ENCODE measurements around the gene GSTA4. TPM values are rescaled to one million over a fixed set of nuclear protein-coding genes. Genes with fewer than 3 reads are reported as not detected.

The GSTA4 gene
- total and polyA plus RNA-seq, 2 of the 8 experiments (the other 6 are each of a cell fraction or from before 2014, with no cell fraction given): 13.9 to 21.6 TPM

DNA sequence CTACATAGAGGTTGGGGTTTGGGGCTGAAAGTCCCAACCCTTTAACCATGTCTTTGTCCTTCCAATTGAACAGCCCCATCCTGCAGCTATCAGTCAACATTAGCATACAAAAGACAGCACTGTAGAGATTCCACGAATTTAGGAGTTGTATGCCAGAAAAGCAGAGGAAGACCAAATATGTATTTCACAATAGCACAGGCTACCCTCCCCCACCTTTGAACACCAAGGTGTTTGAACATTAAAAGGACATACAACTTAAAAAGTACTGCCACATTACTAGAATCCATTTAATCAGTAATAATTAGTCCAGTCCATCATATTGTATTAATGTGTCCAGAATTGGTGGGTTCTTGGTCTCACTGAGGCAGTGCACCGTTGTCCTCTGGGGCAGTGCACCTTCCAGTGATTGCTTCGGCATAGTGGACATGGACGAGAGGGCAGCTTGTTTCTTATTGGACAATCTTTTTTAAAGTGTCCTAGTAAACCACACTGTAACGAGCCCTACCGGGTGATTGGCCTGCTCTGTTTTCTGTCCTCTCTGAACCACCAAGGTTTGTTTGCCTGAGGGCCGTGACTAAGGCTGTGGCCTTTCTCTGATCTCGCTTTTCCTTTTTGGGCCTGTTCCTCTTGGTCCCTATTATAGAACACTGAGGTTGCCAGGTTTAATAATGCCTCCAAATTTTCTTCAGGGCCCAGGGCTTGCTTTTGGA lies 36.4 kb downstream of the GSTA4 start:
- no peak overlapping the region for H4K91ac ChIP-seq (replicated peaks; ENCODE audit: insufficient read length, low read length)
- no peak overlapping the region for H3K18ac ChIP-seq (ENCODE audit: extremely low read depth, low read length)
- H3K14ac ChIP-seq (ENCODE audit: insufficient read length): no peak overlapping the region
- H3K4ac ChIP-seq (replicated peaks; ENCODE audit: insufficient read length, low read depth, low read length): no peak overlapping the region
- no peak overlapping the region for H3K4me2 ChIP-seq (ENCODE audit: insufficient read depth in 1 of 2, low read depth in 2 of 2, low read length in 2 of 2)
- WGBS, 2 experiments (ENCODE audit: extremely low coverage in 1 of 2, insufficient coverage in 1 of 2, insufficient read length in 1 of 2, insufficient replicate concordance in 2 of 2, low coverage in 1 of 2, low lambda C conversion rate in 2 of 2, missing lambda C conversion rate in 1 of 2): 75% methylated on average over 8 of the region's 8 CpGs; no CpG with 5 or more reads in 1 of the 2 experiments
- ChIA-PET CTCF (ENCODE audit: partially characterized antibody) (interaction anchor here (0.6 to 2.7 kb wide), 4 partner anchors 13 to 251 kb away, joined by 3 to 11 read pairs (median 5); partner anchors contain the start of gene GSTA4), POLR2A (ENCODE audit: partially characterized antibody) (no interaction called here)
- no peak overlapping the region for H3K27ac ChIP-seq (ENCODE audit: low read depth, low read length)
- no peak overlapping the region for H3K9ac ChIP-seq (replicated peaks in 1 of 4; ENCODE audit: extremely low read depth in 1 of 4, low read depth in 3 of 4, low read length in 3 of 4)
- FAIRE-seq (no peak), DNase-seq (ENCODE audit: low read depth in 1 of 2, low spot score in 2 of 2) (no peak)
- H2BK15ac ChIP-seq (ENCODE audit: low read length): no peak overlapping the region
- no peak overlapping the region for H3K4me3 ChIP-seq (ENCODE audit: extremely low read depth in 1 of 4, insufficient read depth in 2 of 4, low read depth in 3 of 4, low read length in 4 of 4)
- H2AK5ac ChIP-seq (ENCODE audit: low read depth, low read length): no peak overlapping the region
- no peaks in the 10 kb centered on the region for H3K36me3 ChIP-seq (ENCODE audit: control insufficient read depth in 2 of 4, insufficient read depth in 4 of 4, low read length in 3 of 4)
- peaks cover 0 to 4% (median 1%) of the 10 kb centered on the region in 4 experiments; a peak in 2 of 7 replicates for H3K27me3 ChIP-seq (replicated peaks in 1 of 4; ENCODE audit: control insufficient read depth in 3 of 4, extremely low read depth in 1 of 4, insufficient read depth in 3 of 4, low read length in 3 of 4)
- H2AFZ ChIP-seq (ENCODE audit: low read length): no peak overlapping the region
- H4K5ac ChIP-seq (ENCODE audit: insufficient read length, low read depth, low read length): no peak overlapping the region
- H3K79me2 ChIP-seq (ENCODE audit: control insufficient read depth in 1 of 2, insufficient read depth in 2 of 2, low read length in 2 of 2): no peaks in the 10 kb centered on the region
- no peaks in the 10 kb centered on the region for H3K79me1 ChIP-seq (ENCODE audit: low read depth, low read length)
- peaks cover 0 to 8% (median 3%) of the 10 kb centered on the region in 4 experiments; a peak in 4 of 7 replicates for H3K4me1 ChIP-seq (replicated peaks in 1 of 4; ENCODE audit: control insufficient read depth in 3 of 4, insufficient read depth in 4 of 4, low read length in 3 of 4)
- H4K8ac ChIP-seq (ENCODE audit: extremely low read depth, insufficient read depth, low read length): no peak overlapping the region
- no peak overlapping the region for H3K56ac ChIP-seq (replicated peaks; ENCODE audit: insufficient read length, low read depth, low read length)
- H2BK5ac ChIP-seq (ENCODE audit: low read depth, low read length): no peak overlapping the region
- H3K23me2 ChIP-seq (ENCODE audit: low read depth, low read length): no peaks in the 10 kb centered on the region
- H3K9me3 ChIP-seq (ENCODE audit: insufficient read depth in 2 of 2, low read depth in 1 of 2, low read length in 1 of 2): peaks cover 5 to 11% of the 10 kb centered on the region in 2 experiments; a peak in 3 of 4 replicates
- no peak overlapping the region for H2BK120ac ChIP-seq (replicated peaks; ENCODE audit: low read depth, low read length)
- no peak overlapping the region for H2BK20ac ChIP-seq (ENCODE audit: low read length)
- H4K20me1 ChIP-seq (replicated peaks in 1 of 2; ENCODE audit: control insufficient read depth in 1 of 2, insufficient read depth in 2 of 2, low read length in 2 of 2): no peaks in the 10 kb centered on the region
- H3K23ac ChIP-seq (ENCODE audit: insufficient read length): no peak overlapping the region
- no peak overlapping the region for H2BK12ac ChIP-seq (ENCODE audit: low read depth, low read length)
- TF ChIP-seq BRCA1 (IDR thresholded peaks at IDR 0.05; ENCODE audit: low read depth, low read length): no peak
- TF ChIP-seq HDAC2 (IDR thresholded peaks at IDR 0.05; ENCODE audit: borderline replicate concordance in 1 of 2, low read depth in 2 of 2, low read length in 2 of 2): no peak
- TF ChIP-seq JUN (IDR thresholded peaks at IDR 0.05; ENCODE audit: low read depth, low read length): no peak
- no peak for TF ChIP-seq CHD2 (IDR thresholded peaks at IDR 0.05; ENCODE audit: low read length)
- no peak for TF ChIP-seq KDM4A (IDR thresholded peaks at IDR 0.05; ENCODE audit: low read depth, low read length, severe bottlenecking)
- no peak for TF ChIP-seq YY1 (IDR thresholded peaks at IDR 0.05; ENCODE audit: low read depth, low read length)
- TF ChIP-seq TEAD4 (IDR thresholded peaks at IDR 0.05; ENCODE audit: low read depth, low read length): no peak
- TF ChIP-seq SP2 (IDR thresholded peaks at IDR 0.05; ENCODE audit: low read length): no peak
- no peak for TF ChIP-seq POU5F1 (IDR thresholded peaks at IDR 0.05; ENCODE audit: low read depth, low read length)
- no peak for TF ChIP-seq SRF (IDR thresholded peaks at IDR 0.05; ENCODE audit: low read depth, low read length)
- no peak for TF ChIP-seq EGR1 (IDR thresholded peaks at IDR 0.05; ENCODE audit: borderline replicate concordance, low read depth, low read length)
- no peak for TF ChIP-seq SIN3A (conservative IDR thresholded peaks at IDR 0.05 in 1 of 2, IDR thresholded peaks at IDR 0.05 in 1 of 2; ENCODE audit: low read depth in 1 of 2, low read length in 2 of 2)
- TF ChIP-seq TBP (IDR thresholded peaks at IDR 0.05; ENCODE audit: low read depth, low read length): no peak

All from H1 (cell line).